B cell (primary cell): ENCODE measurements around the gene PIK3AP1. TPM values are rescaled to one million over a fixed set of nuclear protein-coding genes. Genes with fewer than 3 reads are reported as not detected.

Experiments used
- ATAC-seq: fragments of 200-7000 bp; cut with Tn5 transposase; one replicate; pipeline ENCODE4 v1.10.0; 2021; ENCODE audit warnings: low read depth, mild to moderate bottlenecking, moderate number of reproducible peaks, moderate library complexity
- CTCF ChIA-PET: fragments of 350-600 bp; sonication (Branson Sonifier 250); formaldehyde crosslinking; loops from one replicate; lab custom pipeline; 2021; ENCODE audit warnings: antibody characterized with exemption, inconsistent platforms; lab: Charles Lee
- POLR2A ChIA-PET: fragments of 350-600 bp; sonication (Branson Sonifier 250); formaldehyde crosslinking; loops from one replicate; lab custom pipeline; 2021; ENCODE audit warnings: antibody characterized with exemption; lab: Charles Lee
- DNase-seq: peaks from one replicate; pipeline ENCODE4 v3.0.0; 2013
- H2AFZ ChIP-seq: 2 replicates; pipeline ENCODE4 v1.6.1; 2012; ENCODE audit warnings: mild to moderate bottlenecking, low read depth, low read length; ENCODE audit not compliant: insufficient read depth, poor library complexity, severe bottlenecking
- H3K27ac ChIP-seq, 2 donors: 1 replicate in 1 of 2; 2 replicates in 1 of 2; pipeline ENCODE4 v1.5.1; 2012 to 2013; ENCODE audit warnings: low read length in 2 of 2, mild to moderate bottlenecking in 2 of 2, moderate library complexity in 1 of 2
- H3K27me3 ChIP-seq, 4 experiments: fragments of 200-600 bp in 1 of 4; sonication (generic) in 1 of 4; replicated peaks in 1 of 4; 1 replicate in 2 of 4; 2 replicates in 2 of 4; pipeline versions ENCODE4 v1.6.1 to v1.7.0; 2013 to 2016; ENCODE audit warnings: low read length in 3 of 4, mild to moderate bottlenecking in 2 of 4, mixed read lengths in 1 of 4, moderate library complexity in 1 of 4; ENCODE audit not compliant: insufficient read depth in 4 of 4, control insufficient read depth in 3 of 4; ENCODE audit errors: control extremely low read depth in 1 of 4
- H3K36me3 ChIP-seq, 2 experiments: replicated peaks in 1 of 2; 1 replicate in 1 of 2; 2 replicates in 1 of 2; pipeline versions ENCODE4 v1.6.1 to v1.7.1; 2013; ENCODE audit warnings: low read length in 1 of 2; ENCODE audit not compliant: insufficient read depth in 2 of 2, control insufficient read depth in 1 of 2; ENCODE audit errors: control extremely low read depth in 1 of 2, extremely low read depth in 1 of 2
- H3K4me1 ChIP-seq, 2 donors: fragments of 200-600 bp in 1 of 2; sonication (generic) in 1 of 2; 1 replicate in 1 of 2; 2 replicates in 1 of 2; pipeline versions ENCODE4 v1.5.1 to v1.6.1; 2013 to 2017; ENCODE audit warnings: low read length in 2 of 2; ENCODE audit not compliant: control insufficient read depth in 2 of 2, insufficient read depth in 2 of 2
- H3K4me2 ChIP-seq: replicated peaks from 2 replicates; pipeline ENCODE3; 2012; ENCODE audit warnings: mild to moderate bottlenecking, low read depth, low read length; ENCODE audit not compliant: poor library complexity, severe bottlenecking
- H3K4me3 ChIP-seq, 5 experiments: fragments of 200-600 bp in 1 of 5; sonication (generic) in 1 of 5; 1 replicate in 3 of 5; 2 replicates in 2 of 5; pipeline versions ENCODE4 v1.5.1 to v1.7.0; 2011 to 2016; ENCODE audit warnings: low read length in 4 of 5, mild to moderate bottlenecking in 4 of 5, low read depth in 2 of 5, control low read depth in 1 of 5, moderate library complexity in 1 of 5; ENCODE audit not compliant: insufficient read depth in 1 of 5; ENCODE audit errors: control extremely low read depth in 1 of 5, extremely low read depth in 1 of 5
- H3K79me2 ChIP-seq: fragments of 200-600 bp; sonication (generic); one replicate; pipeline ENCODE4 v1.6.0; 2016; ENCODE audit warnings: low read length; ENCODE audit not compliant: control insufficient read depth, insufficient read depth
- H3K9ac ChIP-seq: fragments of 200-600 bp; sonication (generic); 2 replicates; pipeline ENCODE4 v1.6.1; 2017; ENCODE audit warnings: mild to moderate bottlenecking, low read length, moderate library complexity
- H3K9me3 ChIP-seq, 3 donors: one replicate each; pipeline versions ENCODE4 v1.6.1 to v1.7.1; 2013; ENCODE audit warnings: low read length in 2 of 3; ENCODE audit not compliant: control insufficient read depth in 2 of 3, insufficient read depth in 1 of 3; ENCODE audit errors: control extremely low read depth in 1 of 3
- H4K20me1 ChIP-seq: 2 replicates; pipeline ENCODE4 v1.6.0; 2012; ENCODE audit warnings: mild to moderate bottlenecking, low read length; ENCODE audit not compliant: insufficient read depth, control insufficient read depth, poor library complexity, severe bottlenecking
- H3K27ac Mint-ChIP-seq: one replicate; pipeline ENCODE4 v1.8.0; 2021; ENCODE audit warnings: mixed read lengths
- H3K27me3 Mint-ChIP-seq: one replicate; pipeline ENCODE4 v1.8.0; 2021; ENCODE audit warnings: mixed read lengths
- H3K4me1 Mint-ChIP-seq: one replicate; pipeline ENCODE4 v1.8.0; 2021; ENCODE audit warnings: mixed read lengths
- H3K4me3 Mint-ChIP-seq: one replicate; pipeline ENCODE4 v1.8.0; 2021; ENCODE audit warnings: mixed read lengths
- H3K9me3 Mint-ChIP-seq: one replicate; pipeline ENCODE4 v1.8.0; 2022; ENCODE audit warnings: mixed read lengths; ENCODE audit not compliant: insufficient read depth
- EZH2 ChIP-seq: IDR thresholded peaks from 2 replicates; pipeline ENCODE4 v1.6.1; 2012; ENCODE audit warnings: borderline replicate concordance, low read depth, mild to moderate bottlenecking, moderate library complexity, low read length; ENCODE audit not compliant: insufficient read depth, poor library complexity, severe bottlenecking
- WGBS: methylation state at CpG from one replicate; pipeline ENCODE4 v1.1.5; 2013; ENCODE audit warnings: missing lambda C conversion rate; ENCODE audit not compliant: insufficient coverage; 5-methylcytosine and 5-hydroxymethylcytosine counted together
- intact Hi-C: fragments of 100-400 bp; cut with micrococcal nuclease; formaldehyde crosslinking; loops from one replicate; pipeline ENCODE4 v1.10.0; 2022
- polyA plus RNA-seq: library from polyadenylated mRNA; depleted of rRNA; stranded (reverse); fragments of >200 nt; gene quantifications from 2 replicates; pipeline ENCODE4 v1.2.3, GENCODE V29; 2012
- total RNA-seq, 2 donors: library from RNA; stranded (reverse); fragments of 120-200 nt in 1 of 2; gene quantifications; 1 replicate in 1 of 2; 2 replicates in 1 of 2; pipeline versions ENCODE4 v1.2.3 to v1.2.4, GENCODE V29; 2013 to 2022
- TF ChIP-seq, protein P1 (sequence below): fragments of 200-600 bp; IDR thresholded peaks from one replicate; pipeline ENCODE4 v1.8.0; 2022; ENCODE audit warnings: antibody characterized with exemption, mild to moderate bottlenecking

Gene PIK3AP1
- total and polyA plus RNA-seq, 2 donors (not counting 1 experiment from before 2014, with no cell fraction given) = 125 to 130 TPM

DNA sequence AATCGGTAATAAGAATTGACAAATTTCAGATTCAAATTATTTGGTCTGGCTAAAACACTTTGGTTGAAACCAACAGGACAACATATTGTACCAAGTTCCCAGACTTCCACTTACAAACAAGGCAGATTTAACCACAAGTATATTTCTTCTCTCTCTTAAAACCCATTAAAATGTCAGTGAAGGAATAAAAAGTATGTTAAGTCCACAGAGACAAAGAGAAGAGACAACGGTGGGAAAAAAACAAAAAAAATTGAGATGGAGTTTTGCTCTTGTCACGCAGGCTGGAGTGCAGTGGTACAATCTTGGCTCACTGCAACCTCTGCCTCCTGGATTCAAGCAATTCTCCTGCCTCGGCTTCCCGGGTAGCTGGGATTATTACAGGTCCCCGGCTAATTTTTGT lies 149.8 kb downstream of the PIK3AP1 start:
- Mint-ChIP-seq H3K4me3 (no peak overlapping the region), H3K4me1 (peaks cover 13% of the 10 kb centered on the region), H3K27ac (no peak overlapping the region), H3K27me3 (no peaks in the 10 kb centered on the region), H3K9me3 (no peaks in the 10 kb centered on the region)
- no peak overlapping the region for H3K9ac ChIP-seq
- H3K27ac ChIP-seq = no peak overlapping the region
- ChIA-PET CTCF (no interaction called here), POLR2A (no interaction called here)
- no peaks in the 10 kb centered on the region for H3K4me1 ChIP-seq
- H4K20me1 ChIP-seq = peaks cover 68% of the 10 kb centered on the region
- 100% methylated on average over 5 of the region's 6 CpGs for WGBS
- peaks cover 0 to 5% of the 10 kb centered on the region in 2 experiments for H3K36me3 ChIP-seq
- H2AFZ ChIP-seq = no peak overlapping the region
- no peak overlapping the region for H3K4me3 ChIP-seq
- peaks cover 91% of the 10 kb centered on the region for H3K79me2 ChIP-seq
- no peaks in the 10 kb centered on the region for H3K27me3 ChIP-seq
- DNase-seq (no peak), ATAC-seq (no peak)
- no peak for TF ChIP-seq EZH2
- TF ChIP-seq, protein P1, sequence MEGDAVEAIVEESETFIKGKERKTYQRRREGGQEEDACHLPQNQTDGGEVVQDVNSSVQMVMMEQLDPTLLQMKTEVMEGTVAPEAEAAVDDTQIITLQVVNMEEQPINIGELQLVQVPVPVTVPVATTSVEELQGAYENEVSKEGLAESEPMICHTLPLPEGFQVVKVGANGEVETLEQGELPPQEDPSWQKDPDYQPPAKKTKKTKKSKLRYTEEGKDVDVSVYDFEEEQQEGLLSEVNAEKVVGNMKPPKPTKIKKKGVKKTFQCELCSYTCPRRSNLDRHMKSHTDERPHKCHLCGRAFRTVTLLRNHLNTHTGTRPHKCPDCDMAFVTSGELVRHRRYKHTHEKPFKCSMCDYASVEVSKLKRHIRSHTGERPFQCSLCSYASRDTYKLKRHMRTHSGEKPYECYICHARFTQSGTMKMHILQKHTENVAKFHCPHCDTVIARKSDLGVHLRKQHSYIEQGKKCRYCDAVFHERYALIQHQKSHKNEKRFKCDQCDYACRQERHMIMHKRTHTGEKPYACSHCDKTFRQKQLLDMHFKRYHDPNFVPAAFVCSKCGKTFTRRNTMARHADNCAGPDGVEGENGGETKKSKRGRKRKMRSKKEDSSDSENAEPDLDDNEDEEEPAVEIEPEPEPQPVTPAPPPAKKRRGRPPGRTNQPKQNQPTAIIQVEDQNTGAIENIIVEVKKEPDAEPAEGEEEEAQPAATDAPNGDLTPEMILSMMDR = no peak
- intact Hi-C loops = no loop called here
- H3K4me2 ChIP-seq = no peak overlapping the region
- no peaks in the 10 kb centered on the region for H3K9me3 ChIP-seq

DNA sequence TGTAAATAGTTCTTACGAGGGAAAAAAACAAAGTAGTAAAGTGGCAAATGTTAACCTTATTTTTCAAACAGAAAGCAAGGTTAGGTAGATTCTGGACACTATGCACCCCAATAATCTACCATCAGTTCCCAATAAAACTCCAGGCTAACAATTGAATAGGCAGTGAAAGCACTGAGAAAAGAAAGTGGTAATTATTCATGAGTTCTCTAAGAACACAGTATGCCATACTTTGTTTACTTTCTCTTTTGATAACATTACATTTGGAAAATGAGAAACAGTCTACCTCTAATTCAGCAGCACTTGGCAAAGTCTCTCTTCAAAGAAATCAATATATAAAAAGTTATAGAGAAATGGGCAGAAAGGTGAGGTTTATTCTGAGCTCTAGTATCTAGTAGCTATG lies 151.9 kb downstream of the PIK3AP1 start:
- DNase-seq (no peak), ATAC-seq (no peak)
- H3K4me3 ChIP-seq = no peak overlapping the region
- H4K20me1 ChIP-seq = peaks cover 56% of the 10 kb centered on the region
- no CpG with 5 or more reads among the region's 1 CpG for WGBS
- H3K27me3 Mint-ChIP-seq = no peaks in the 10 kb centered on the region
- H3K9me3 Mint-ChIP-seq = no peaks in the 10 kb centered on the region
- ChIA-PET POLR2A (no interaction called here), CTCF (no interaction called here)
- H3K36me3 ChIP-seq = peaks cover 0 to 13% of the 10 kb centered on the region in 2 experiments
- H3K4me2 ChIP-seq = no peak overlapping the region
- no peak overlapping the region for H3K9ac ChIP-seq
- no peaks in the 10 kb centered on the region for H3K27me3 ChIP-seq
- TF ChIP-seq, protein P1 = no peak
- no peak for TF ChIP-seq EZH2
- H3K27ac Mint-ChIP-seq = no peak overlapping the region
- H2AFZ ChIP-seq = no peak overlapping the region
- no peak overlapping the region for H3K27ac ChIP-seq
- intact Hi-C loops = no loop called here
- H3K4me1 ChIP-seq = no peaks in the 10 kb centered on the region
- H3K9me3 ChIP-seq = no peaks in the 10 kb centered on the region
- H3K4me3 Mint-ChIP-seq = no peak overlapping the region
- H3K4me1 Mint-ChIP-seq = peaks cover 9% of the 10 kb centered on the region
- H3K79me2 ChIP-seq = peaks cover 76% of the 10 kb centered on the region
